Stimulated activated CD8-positive, alpha-beta memory T cell treated with anti-CD3 and anti-CD28 coated beads, Interleukin-4, amount 100 ng/mL, for 1 hour (primary cell): ENCODE results near the gene REV3L.
"Not testable (repeated sequence)": the region's sequence is repeated elsewhere in the genome, so short reads cannot be mapped to it uniquely, and the experiment has no call there.

Experiments
- DNase-seq, 2 donors: peaks; one replicate each; pipeline ENCODE4 v3.0.0-alpha.2; 2020; ENCODE audit warnings: low read depth in 2 of 2, low spot score in 1 of 2

The REV3L gene

DNA sequence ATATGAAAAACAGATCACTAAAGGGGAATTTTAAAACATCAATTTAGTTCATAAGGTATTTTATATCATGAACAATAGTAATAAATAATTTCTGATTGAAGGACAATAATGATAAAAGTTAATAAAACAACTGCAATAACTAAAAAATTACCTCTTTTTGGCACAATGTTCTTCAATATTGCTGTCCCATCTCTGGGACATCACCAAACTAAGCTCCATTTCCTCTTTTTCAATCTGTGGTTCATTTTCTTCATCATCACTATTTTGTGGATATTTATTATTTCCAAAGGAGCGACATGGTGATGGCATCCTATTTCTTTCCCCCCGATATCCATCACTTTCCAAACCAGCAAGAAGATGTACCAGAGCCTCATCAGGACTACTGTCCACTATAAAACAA is 103.2 kb downstream of the REV3L start:
- DNase-seq = no peak

- no peak for DNase-seq
Measured at GRCh38 chr6:111379302-111379701, 103.7 kb downstream of the REV3L start.

- no peak for DNase-seq
Measured at GRCh38 chr6:111377558-111378120, 105.4 kb downstream of the REV3L start.

DNA sequence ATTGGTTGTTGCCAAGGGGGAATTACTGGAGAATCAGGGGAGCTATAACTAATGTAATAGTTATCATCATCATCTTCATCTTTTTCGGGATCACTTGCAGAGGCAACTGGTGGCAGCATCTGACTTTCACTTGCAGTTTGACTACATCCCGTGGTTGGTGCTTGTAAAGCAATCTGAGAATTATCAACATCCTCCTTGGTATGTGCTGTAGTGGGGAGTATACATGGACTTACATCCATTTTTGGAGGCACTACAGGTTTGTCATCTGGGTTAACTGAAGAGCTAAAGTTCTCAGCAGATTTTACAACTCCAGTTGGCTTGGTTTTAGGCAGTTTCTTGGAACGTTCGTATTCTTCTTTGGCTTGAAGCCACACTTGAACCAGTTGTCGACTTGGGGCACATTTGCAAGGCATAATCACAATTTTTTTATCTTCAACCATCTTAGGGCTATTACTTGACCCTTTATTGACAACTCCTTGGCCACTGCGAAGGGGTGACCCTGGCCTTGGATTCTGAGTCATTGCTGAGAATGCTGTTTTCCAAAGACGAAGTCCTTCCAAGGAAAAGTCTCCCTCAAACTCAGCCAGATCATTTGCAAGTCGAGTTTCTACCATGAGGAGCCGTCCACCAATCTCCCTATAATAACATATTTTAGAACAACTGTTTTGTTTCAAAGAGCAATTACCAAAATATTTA is 115.5 kb downstream of the REV3L start:
- DNase-seq = no peak

DNA sequence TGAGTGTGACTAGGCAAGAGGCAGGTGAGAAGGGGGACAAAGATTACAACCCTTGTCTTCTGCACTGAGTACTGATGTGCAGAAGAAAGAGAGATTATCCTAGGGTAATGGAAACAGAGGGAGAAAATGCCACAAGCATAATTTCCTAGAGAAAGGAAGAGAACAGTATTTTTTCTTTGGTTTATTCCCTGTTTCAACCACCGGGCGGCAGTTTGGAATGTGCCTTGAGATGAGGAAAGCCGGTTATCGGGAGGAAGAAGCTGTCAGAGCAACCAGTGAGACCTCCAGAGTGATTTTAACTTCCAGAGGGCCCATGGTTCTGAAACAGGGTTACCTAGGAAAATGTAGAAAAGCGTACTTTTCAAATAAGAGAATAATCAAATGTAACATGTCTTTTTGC is 121.4 kb downstream of the REV3L start:
- DNase-seq = no peak

DNA sequence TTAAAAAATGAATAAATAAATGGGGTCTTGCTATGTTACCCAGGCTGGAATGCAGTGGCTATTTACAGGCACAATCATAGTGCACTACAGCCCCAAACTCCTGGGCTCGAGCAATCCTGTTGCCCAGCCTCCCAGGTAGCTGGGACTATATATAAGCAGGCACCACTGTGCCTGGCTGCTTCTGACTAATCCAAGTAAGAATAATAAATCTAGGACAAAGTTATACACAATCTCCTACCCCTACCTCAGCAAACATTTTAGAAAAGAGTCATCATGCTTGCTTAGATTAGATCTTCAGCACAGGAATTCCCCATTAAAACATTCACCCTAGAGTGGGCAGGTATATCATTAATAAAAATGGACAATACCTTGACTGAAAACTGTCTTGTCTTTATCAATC is 124.6 kb downstream of the REV3L start:
- no peak for DNase-seq

GRCh38 chr6:111357705-111358104 is 125.3 kb downstream of the REV3L start:
- no peak for DNase-seq

- DNase-seq = no peak
Measured at GRCh38 chr6:111356551-111356950, 126.5 kb downstream of the REV3L start.

DNA sequence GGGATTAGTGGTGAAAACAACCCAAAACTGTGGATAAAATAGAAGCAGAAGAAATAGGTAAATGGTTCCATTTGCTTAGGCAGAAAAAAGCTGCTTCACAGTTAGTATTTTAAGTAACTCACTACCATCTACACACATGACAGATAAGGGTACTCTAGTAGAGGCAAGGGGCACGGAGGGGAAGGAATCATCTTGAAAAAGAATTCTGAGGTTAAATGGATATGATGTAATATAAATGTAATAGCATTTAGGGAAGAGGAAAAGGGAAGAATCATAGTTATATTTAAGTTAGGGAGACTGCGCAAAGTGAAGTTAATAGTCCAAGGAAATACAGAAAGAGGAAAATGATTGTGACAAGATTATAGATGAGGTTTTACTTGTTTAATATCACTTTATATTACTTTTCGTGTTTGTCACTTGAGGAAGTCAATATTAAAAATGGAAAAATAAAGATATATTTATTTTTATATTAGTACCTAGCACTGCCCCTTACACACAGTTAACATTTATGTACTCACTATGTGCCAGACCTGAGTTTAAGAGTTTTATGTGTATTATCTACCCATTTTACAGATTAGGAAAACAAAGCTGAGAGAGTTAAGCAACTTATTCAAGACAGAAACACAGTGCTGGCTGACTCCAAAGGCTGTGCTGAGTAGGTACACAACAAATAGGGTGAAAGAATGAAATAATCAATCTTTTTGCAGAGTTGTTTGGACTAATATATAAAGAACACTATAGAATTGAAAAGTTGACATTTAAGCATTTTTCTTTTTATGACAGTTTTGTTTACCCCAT is 128.1 kb downstream of the REV3L start:
- DNase-seq = no peak

- DNase-seq = no peak
Measured at GRCh38 chr6:111353912-111354462, 129.0 kb downstream of the REV3L start.

GRCh38 chr6:111347589-111347988 is 135.4 kb downstream of the REV3L start:
- no peak for DNase-seq

DNA sequence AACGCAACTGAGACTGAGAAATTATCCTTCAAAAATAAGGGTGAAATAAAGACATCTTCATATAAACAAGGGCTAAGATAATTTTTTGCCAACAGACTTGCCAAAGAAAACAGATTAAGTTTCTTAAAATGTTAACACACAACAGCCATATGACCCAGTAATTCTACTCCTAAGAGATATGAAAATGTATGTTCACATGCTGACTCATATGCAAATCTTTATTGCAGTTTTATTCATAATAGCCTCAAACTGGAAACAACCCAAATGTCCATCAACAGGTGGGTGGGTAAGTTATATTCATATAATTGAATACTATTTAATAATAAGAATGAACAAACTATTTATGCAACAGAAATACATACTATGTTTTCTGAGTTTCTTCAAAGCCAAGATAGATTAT is 140.1 kb downstream of the REV3L start:
- no peak for DNase-seq

- DNase-seq = no peak
Measured at GRCh38 chr6:111339294-111339693, 143.7 kb downstream of the REV3L start.

DNA sequence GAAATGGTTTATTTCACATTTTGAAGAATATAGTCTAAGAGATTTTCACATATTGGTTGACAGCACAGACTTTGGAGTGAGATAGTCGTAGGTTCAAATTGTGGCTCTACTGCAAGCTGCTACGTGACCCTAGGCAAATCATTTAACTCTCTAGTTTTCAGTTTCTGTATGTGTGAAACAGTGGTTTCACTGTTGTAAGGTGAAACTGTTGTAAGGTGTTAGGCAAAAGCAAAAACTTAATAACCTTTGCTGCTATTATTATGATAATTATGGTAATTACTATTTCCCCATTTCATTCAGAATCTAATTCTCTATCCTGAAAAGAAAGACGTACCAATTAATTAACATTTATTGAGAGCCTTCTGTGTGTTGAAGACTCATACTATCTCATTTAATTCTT is 144.2 kb downstream of the REV3L start:
- DNase-seq = no peak

- no peak for DNase-seq
Measured at GRCh38 chr6:111337829-111338236, 145.2 kb downstream of the REV3L start.

DNA sequence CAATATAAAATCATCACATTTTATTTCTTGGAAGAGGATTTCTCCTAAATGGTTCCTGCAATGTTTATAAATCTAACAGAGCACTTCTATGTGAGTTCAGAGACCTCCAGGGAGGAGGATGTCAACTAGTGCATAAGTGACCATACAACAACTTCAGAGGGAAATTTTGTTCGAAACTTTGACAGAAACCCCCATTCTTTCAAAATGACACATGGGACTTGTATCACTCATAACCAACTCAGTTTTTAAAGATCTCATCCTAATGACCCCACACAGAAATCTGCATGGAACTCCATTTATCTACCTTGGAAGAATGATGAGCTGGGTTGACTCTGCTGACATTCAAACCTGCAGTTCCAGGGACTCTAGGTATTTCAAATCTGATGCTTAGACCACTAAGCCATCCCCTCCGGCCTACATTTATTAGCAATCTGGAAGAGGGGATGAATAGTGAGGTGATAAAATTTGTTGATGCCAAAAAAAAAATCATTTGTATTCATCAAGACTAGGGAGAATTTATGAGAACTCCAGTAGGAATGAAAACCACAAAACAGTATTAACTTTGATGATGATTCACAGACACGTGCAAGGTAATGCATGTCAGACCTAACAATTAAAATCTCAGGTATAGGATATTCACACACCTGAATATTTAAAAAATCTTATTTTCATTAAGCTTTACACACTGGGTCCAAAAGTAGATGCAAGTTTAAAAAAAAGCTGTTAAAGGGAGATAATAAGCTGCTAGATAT is 153.0 kb downstream of the REV3L start:
- no peak for DNase-seq

GRCh38 chr6:111326563-111326962 is 156.5 kb downstream of the REV3L start:
- DNase-seq = no peak

DNA sequence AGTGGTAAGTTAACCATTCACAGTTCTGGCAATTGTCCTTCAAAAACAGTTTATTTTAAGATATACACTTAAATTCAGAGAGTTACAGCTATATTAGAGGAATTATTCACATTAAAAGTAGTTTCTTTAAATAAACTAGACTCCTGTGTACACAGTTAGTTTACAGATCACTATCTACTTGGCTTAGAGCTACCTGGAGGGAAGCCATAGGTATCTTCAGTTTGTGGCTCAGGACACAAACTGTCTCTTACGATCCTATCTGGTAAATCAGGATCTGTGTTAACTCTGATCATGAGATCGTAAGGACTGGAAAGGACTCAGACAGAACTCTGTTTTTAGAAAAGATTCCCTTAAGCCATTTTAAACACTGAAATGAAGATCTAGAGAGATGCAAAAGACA is 160.9 kb downstream of the REV3L start:
- no peak for DNase-seq

DNA sequence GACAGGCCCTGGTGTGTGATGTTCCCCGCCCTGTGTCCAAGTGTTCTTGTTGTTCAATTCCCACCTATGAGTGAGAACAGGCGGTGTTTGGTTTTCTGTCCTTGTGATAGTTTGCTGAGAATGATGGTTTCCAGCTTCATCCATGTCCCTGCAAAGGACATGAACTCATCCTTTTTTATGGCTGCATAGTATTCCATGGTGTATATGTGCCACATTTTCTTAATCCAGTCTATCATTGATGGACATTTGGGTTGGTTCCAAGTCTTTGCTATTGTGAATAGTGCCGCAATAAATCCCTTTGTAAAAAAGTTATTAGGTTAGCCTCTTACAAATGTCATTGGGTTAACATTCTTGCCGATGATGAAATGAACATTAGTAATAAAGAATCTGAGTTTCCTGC is 175.1 kb downstream of the REV3L start:
- not testable (repeated sequence) for DNase-seq

- no peak for DNase-seq
Measured at GRCh38 chr6:111307275-111307858, 175.7 kb downstream of the REV3L start.
